CD8-positive, alpha-beta memory T cell (primary cell): Measurements from ENCODE around the gene CLRN3. TPM values are rescaled to one million over a fixed set of nuclear protein-coding genes. Genes with fewer than 3 reads are reported as not detected.

Experiments used
- CTCF ChIA-PET: fragments of 350-600 bp; sonication (Branson Sonifier 250); formaldehyde crosslinking; loops from one replicate; lab custom pipeline; 2021; ENCODE audit warnings: antibody characterized with exemption; lab: Charles Lee
- POLR2A ChIA-PET: fragments of 350-600 bp; sonication (Branson Sonifier 250); formaldehyde crosslinking; loops from one replicate; lab custom pipeline; 2021; ENCODE audit warnings: antibody characterized with exemption; lab: Charles Lee
- DNase-seq, 5 donors: peaks; one replicate each; pipeline versions ENCODE4 v3.0.0 to v3.0.0-alpha.2; 2020 to 2022; ENCODE audit warnings: mixed read lengths in 1 of 5
- H3K27ac ChIP-seq: one replicate; pipeline ENCODE4 v1.7.0; 2013; ENCODE audit warnings: low read depth, mild to moderate bottlenecking, low read length, moderate library complexity
- H3K27me3 ChIP-seq: 2 replicates; pipeline ENCODE4 v1.7.0; 2013; ENCODE audit warnings: low read length, mild to moderate bottlenecking; ENCODE audit not compliant: insufficient read depth, poor library complexity, severe bottlenecking
- H3K36me3 ChIP-seq: 2 replicates; pipeline ENCODE4 v1.7.0; 2013; ENCODE audit warnings: mild to moderate bottlenecking, low read length, moderate library complexity; ENCODE audit not compliant: insufficient read depth
- H3K4me1 ChIP-seq: 2 replicates; pipeline ENCODE4 v1.7.0; 2013; ENCODE audit warnings: mild to moderate bottlenecking, low read length, moderate library complexity; ENCODE audit not compliant: insufficient read depth
- H3K4me3 ChIP-seq: 2 replicates; pipeline ENCODE4 v1.7.0; 2013; ENCODE audit warnings: mild to moderate bottlenecking, low read length
- H3K9me3 ChIP-seq: 2 replicates; pipeline ENCODE4 v1.7.0; 2013; ENCODE audit warnings: mild to moderate bottlenecking, low read length
- H3K27ac Mint-ChIP-seq, 8 donors: one replicate each; pipeline ENCODE4 v1.8.0; 2020 to 2021; ENCODE audit warnings: mixed read lengths in 8 of 8, mild to moderate bottlenecking in 6 of 8, inconsistent platforms in 3 of 8, moderate library complexity in 3 of 8
- H3K27me3 Mint-ChIP-seq, 2 donors: one replicate each; pipeline ENCODE4 v1.8.0; 2020 to 2021; ENCODE audit warnings: mixed read lengths in 2 of 2, mild to moderate bottlenecking in 1 of 2, moderate library complexity in 1 of 2
- H3K36me3 Mint-ChIP-seq, 3 donors: one replicate each; pipeline ENCODE4 v1.8.0; 2020 to 2021; ENCODE audit warnings: mixed read lengths in 3 of 3, inconsistent platforms in 1 of 3, mild to moderate bottlenecking in 1 of 3
- H3K4me1 Mint-ChIP-seq, 3 donors: one replicate each; pipeline ENCODE4 v1.8.0; 2020 to 2021; ENCODE audit warnings: mixed read lengths in 3 of 3, inconsistent platforms in 1 of 3, mild to moderate bottlenecking in 1 of 3
- H3K4me3 Mint-ChIP-seq, 7 donors: one replicate each; pipeline ENCODE4 v1.8.0; 2020 to 2021; ENCODE audit warnings: mixed read lengths in 7 of 7, mild to moderate bottlenecking in 6 of 7, moderate library complexity in 4 of 7, inconsistent platforms in 2 of 7
- H3K9me3 Mint-ChIP-seq, 5 donors: one replicate each; pipeline ENCODE4 v1.8.0; 2020 to 2022; ENCODE audit warnings: mixed read lengths in 5 of 5, mild to moderate bottlenecking in 3 of 5, moderate library complexity in 2 of 5, inconsistent platforms in 1 of 5
- polyA plus RNA-seq: library from polyadenylated mRNA; unstranded; fragments of 300-500 nt; fragmentation: Illumina TruSeq; gene quantifications from one replicate; pipeline ENCODE4 v1.2.3, GENCODE V29; 2021
- total RNA-seq, 2 experiments: library from RNA; stranded (reverse); gene quantifications; one replicate each; pipeline ENCODE4 v1.2.3, GENCODE V29; 2021

CLRN3 gene
- total and polyA plus RNA-seq, 3 experiments from 2014 or later, result not detected

DNA sequence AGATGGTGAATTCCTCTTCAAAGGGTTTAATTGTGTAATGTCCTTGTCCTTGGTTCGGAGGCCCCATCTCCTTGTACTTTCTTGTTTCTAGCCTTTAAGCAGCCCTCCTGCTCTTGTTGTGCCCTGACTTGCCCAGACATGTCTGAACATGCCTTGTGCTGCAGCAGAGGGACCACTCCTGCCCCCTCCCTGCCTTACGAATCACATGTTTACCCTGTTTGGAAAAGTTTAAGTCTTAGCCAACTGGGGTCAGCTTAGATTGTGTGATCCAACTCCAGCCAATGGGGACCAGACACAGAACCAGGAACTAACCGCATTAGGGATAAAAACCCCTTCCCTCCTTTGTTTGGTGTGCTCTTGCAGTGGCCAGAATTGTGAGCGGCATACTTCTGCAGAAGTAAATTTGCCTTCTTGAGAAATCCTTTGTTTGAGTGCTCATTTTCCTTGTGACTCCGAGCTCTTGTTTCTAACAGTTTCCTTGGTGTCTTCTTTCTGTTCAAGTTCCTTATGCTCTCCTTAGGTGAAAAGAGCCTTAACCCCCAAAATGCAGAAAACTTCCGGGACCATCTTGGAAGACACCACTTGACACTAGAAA, 29.4 kb downstream of the CLRN3 start:
- Histone ChIP-seq H3K36me3 (no peaks in the 10 kb centered on the region), H3K4me1 (no peaks in the 10 kb centered on the region), H3K27me3 (no peaks in the 10 kb centered on the region), H3K4me3 (no peak overlapping the region), H3K27ac (no peak overlapping the region), H3K9me3 (no peaks in the 10 kb centered on the region)
- peaks cover 14 to 24% of the 10 kb centered on the region in 2 donors for H3K27me3 Mint-ChIP-seq
- peaks cover 0 to 2% (median 0%) of the 10 kb centered on the region in 3 donors for H3K36me3 Mint-ChIP-seq
- POLR2A ChIA-PET, result no interaction called here
- DNase-seq, result no peak
- H3K27ac Mint-ChIP-seq, result no peak overlapping the region
- no peaks in the 10 kb centered on the region for H3K4me1 Mint-ChIP-seq
- CTCF ChIA-PET, result no interaction called here
- H3K4me3 Mint-ChIP-seq, result no peak overlapping the region
- peaks cover 0 to 8% (median 0%) of the 10 kb centered on the region in 5 donors for H3K9me3 Mint-ChIP-seq

GRCh38 chr10:127860592-127860991, 32.1 kb downstream of the CLRN3 start:
- H3K27me3 Mint-ChIP-seq, result peaks cover 9 to 16% of the 10 kb centered on the region in 2 donors
- CTCF ChIA-PET, result no interaction called here
- Histone ChIP-seq H3K36me3 (no peaks in the 10 kb centered on the region), H3K4me3 (no peak overlapping the region), H3K27me3 (no peaks in the 10 kb centered on the region), H3K27ac (no peak overlapping the region), H3K4me1 (no peaks in the 10 kb centered on the region), H3K9me3 (no peaks in the 10 kb centered on the region)
- H3K4me1 Mint-ChIP-seq, result no peaks in the 10 kb centered on the region
- H3K36me3 Mint-ChIP-seq, result peaks cover 0 to 2% (median 0%) of the 10 kb centered on the region in 3 donors
- H3K4me3 Mint-ChIP-seq, result no peak overlapping the region
- no peak for DNase-seq
- POLR2A ChIA-PET, result no interaction called here
- H3K27ac Mint-ChIP-seq, result no peak overlapping the region
- H3K9me3 Mint-ChIP-seq, result peaks cover 0 to 8% (median 0%) of the 10 kb centered on the region in 5 donors

DNA sequence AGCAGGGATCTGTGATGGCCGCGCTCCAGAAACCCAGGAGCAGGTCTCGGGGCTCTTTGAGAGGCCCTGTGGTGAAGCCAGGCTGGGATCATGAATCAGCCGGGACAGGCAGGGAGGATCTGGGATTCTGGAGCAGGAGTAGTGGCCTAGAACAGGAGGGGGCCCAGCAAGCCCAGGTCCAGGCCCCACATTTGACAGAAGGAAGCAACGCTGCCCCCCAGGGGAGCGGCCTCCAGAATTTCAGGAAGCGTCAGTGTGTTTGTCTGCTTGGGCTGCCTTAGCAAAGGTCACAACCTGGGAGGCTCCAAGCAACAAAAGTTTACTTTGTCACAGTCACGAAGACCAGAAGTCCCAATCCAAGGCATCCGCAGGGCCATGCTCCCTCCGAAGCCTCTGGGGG, 36.8 kb downstream of the CLRN3 start:
- ChIA-PET POLR2A (no interaction called here), CTCF (no interaction called here)
- Histone ChIP-seq H3K4me3 (no peak overlapping the region), H3K4me1 (no peaks in the 10 kb centered on the region), H3K36me3 (no peaks in the 10 kb centered on the region), H3K27ac (no peak overlapping the region), H3K9me3 (no peaks in the 10 kb centered on the region), H3K27me3 (peaks cover 5% of the 10 kb centered on the region)
- Mint-ChIP-seq H3K36me3 (no peaks in the 10 kb centered on the region), H3K27me3 (peaks cover 4 to 18% of the 10 kb centered on the region in 2 donors), H3K27ac (no peak overlapping the region), H3K4me1 (peaks cover 0 to 6% (median 0%) of the 10 kb centered on the region in 3 donors), H3K9me3 (no peaks in the 10 kb centered on the region), H3K4me3 (no peak overlapping the region)
- DNase-seq, result no peak

DNA sequence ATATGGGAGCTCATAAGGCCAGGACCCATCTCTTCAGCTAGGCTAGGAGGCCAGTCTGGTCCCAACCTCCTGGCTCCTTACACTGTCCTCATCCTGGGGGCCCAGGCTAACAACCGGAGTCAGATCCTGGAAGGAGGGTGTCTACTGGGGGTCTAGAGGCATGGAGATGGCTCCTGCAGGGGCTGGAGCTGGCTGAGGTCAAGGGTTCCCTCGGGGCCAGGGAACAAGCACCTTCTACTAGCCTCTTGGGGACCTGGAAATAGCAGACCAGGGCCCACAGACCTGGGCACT, 37.2 kb downstream of the CLRN3 start:
- H3K4me3 ChIP-seq, result no peak overlapping the region
- H3K36me3 ChIP-seq, result no peaks in the 10 kb centered on the region
- ChIA-PET CTCF (no interaction called here), POLR2A (no interaction called here)
- no peaks in the 10 kb centered on the region for H3K9me3 Mint-ChIP-seq
- peaks cover 4 to 16% of the 10 kb centered on the region in 2 donors for H3K27me3 Mint-ChIP-seq
- peaks cover 5% of the 10 kb centered on the region for H3K27me3 ChIP-seq
- peaks cover 0 to 6% (median 0%) of the 10 kb centered on the region in 3 donors for H3K4me1 Mint-ChIP-seq
- DNase-seq, result no peak
- H3K27ac ChIP-seq, result no peak overlapping the region
- H3K9me3 ChIP-seq, result no peaks in the 10 kb centered on the region
- H3K27ac Mint-ChIP-seq, result no peak overlapping the region
- no peak overlapping the region for H3K4me3 Mint-ChIP-seq
- H3K36me3 Mint-ChIP-seq, result no peaks in the 10 kb centered on the region
- H3K4me1 ChIP-seq, result no peaks in the 10 kb centered on the region

GRCh38 chr10:127854769-127855590, 37.8 kb downstream of the CLRN3 start:
- Histone ChIP-seq H3K4me1 (no peaks in the 10 kb centered on the region), H3K36me3 (no peaks in the 10 kb centered on the region), H3K27me3 (peaks cover 5% of the 10 kb centered on the region), H3K4me3 (no peak overlapping the region), H3K27ac (no peak overlapping the region), H3K9me3 (no peaks in the 10 kb centered on the region)
- Mint-ChIP-seq H3K27me3 (peaks cover 4 to 14% of the 10 kb centered on the region in 2 donors), H3K4me3 (no peak overlapping the region), H3K27ac (no peak overlapping the region), H3K9me3 (no peaks in the 10 kb centered on the region), H3K4me1 (peaks cover 0 to 6% (median 0%) of the 10 kb centered on the region in 3 donors), H3K36me3 (no peaks in the 10 kb centered on the region)
- ChIA-PET POLR2A (no interaction called here), CTCF (interaction anchor here (0.7 to 1.0 kb wide), 4 partner anchors 7 to 98 kb away, joined by 3 read pairs; no protein-coding TSS in a partner anchor)
- DNase-seq, result no peak

GRCh38 chr10:127853868-127854768, 38.6 kb downstream of the CLRN3 start:
- Mint-ChIP-seq H3K9me3 (peaks cover 0 to 2% (median 0%) of the 10 kb centered on the region in 5 donors), H3K27ac (no peak overlapping the region), H3K27me3 (peaks cover 4 to 14% of the 10 kb centered on the region in 2 donors), H3K4me3 (no peak overlapping the region), H3K4me1 (peaks cover 0 to 6% (median 0%) of the 10 kb centered on the region in 3 donors), H3K36me3 (no peaks in the 10 kb centered on the region)
- Histone ChIP-seq H3K4me3 (no peak overlapping the region), H3K36me3 (no peaks in the 10 kb centered on the region), H3K4me1 (no peaks in the 10 kb centered on the region), H3K9me3 (no peaks in the 10 kb centered on the region), H3K27me3 (peaks cover 5% of the 10 kb centered on the region), H3K27ac (no peak overlapping the region)
- POLR2A ChIA-PET, result no interaction called here
- peak in 2 of 5 donors; percentile 13 to 26 for DNase-seq
- CTCF ChIA-PET, result interaction anchor here (0.7 to 1.0 kb wide), 4 partner anchors 8 to 97 kb away, joined by 3 read pairs; no protein-coding TSS in a partner anchor

DNA sequence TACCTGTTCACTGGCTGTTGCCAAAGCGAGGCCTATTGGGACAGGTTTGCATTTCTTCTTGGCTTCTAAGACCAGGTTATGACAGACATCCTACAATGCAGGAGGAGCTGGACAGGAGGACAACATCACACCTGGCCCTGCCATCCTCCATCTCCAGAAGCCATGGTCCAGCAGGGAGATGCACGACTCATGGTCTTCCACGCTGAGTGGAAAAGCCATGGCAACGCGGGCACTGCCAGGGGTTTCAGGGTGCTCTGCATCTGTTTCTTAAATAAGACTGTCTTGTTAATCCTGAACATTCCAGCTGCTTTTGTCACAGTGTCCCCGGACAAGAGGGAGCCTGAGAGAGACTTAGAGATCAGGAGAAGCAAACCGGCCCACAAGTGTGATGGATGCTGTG, 40.3 kb downstream of the CLRN3 start:
- Mint-ChIP-seq H3K4me1 (peaks cover 0 to 9% (median 4%) of the 10 kb centered on the region in 3 donors), H3K27me3 (peaks cover 4 to 14% of the 10 kb centered on the region in 2 donors), H3K9me3 (peaks cover 0 to 3% (median 0%) of the 10 kb centered on the region in 5 donors), H3K27ac (no peak overlapping the region), H3K36me3 (no peaks in the 10 kb centered on the region), H3K4me3 (no peak overlapping the region)
- ChIA-PET CTCF (no interaction called here), POLR2A (no interaction called here)
- H3K27ac ChIP-seq, result no peak overlapping the region
- H3K9me3 ChIP-seq, result no peaks in the 10 kb centered on the region
- H3K27me3 ChIP-seq, result peaks cover 5% of the 10 kb centered on the region
- peaks cover 2% of the 10 kb centered on the region for H3K4me1 ChIP-seq
- H3K36me3 ChIP-seq, result no peaks in the 10 kb centered on the region
- no peak for DNase-seq
- no peak overlapping the region for H3K4me3 ChIP-seq
